IMR-90 (cell line): ENCODE measurements around the gene GALNT4. TPM values are rescaled to one million over a fixed set of nuclear protein-coding genes. Genes with fewer than 3 reads are reported as not detected.
A peak's percentile ranks its signal among the peaks of the same experiment; 100 is the strongest.

Experiments used
- ATAC-seq: fragments of 200-7000 bp; cut with Tn5 transposase; 2 replicates; pipeline ENCODE4 v1.9.1; 2020; ENCODE audit warnings: low read depth, mild to moderate bottlenecking, moderate library complexity
- BruUV-seq: library from RNA; stranded (reverse); fragments of 400-500 nt; replicated peaks from 2 replicates; lab custom pipeline; 2021; lab: Mats Ljungman, UMichigan
- CTCF ChIA-PET: fragments of 300-600 bp; formaldehyde crosslinking; extraction: SDS; loops from one replicate; lab custom pipeline; 2021; ENCODE audit warnings: antibody characterized with exemption; lab: Yijun Ruan, JAX
- POLR2A ChIA-PET: fragments of 300-600 bp; sonication (Branson Sonifier 250); formaldehyde crosslinking; loops from one replicate; lab custom pipeline; 2022; ENCODE audit warnings: antibody characterized with exemption; ENCODE audit not compliant: unreplicated experiment; lab: Charles Lee
- DNase-seq: peaks from one replicate; pipeline ENCODE4 v3.0.0; 2013
- H2AFZ ChIP-seq: replicated peaks from 2 replicates; pipeline ENCODE3; 2013; ENCODE audit warnings: low read length, mild to moderate bottlenecking; ENCODE audit not compliant: poor library complexity
- H2AK5ac ChIP-seq: 2 replicates; pipeline ENCODE4 v1.6.1; 2013; ENCODE audit warnings: low read depth, low read length, inconsistent platforms
- H2AK9ac ChIP-seq: replicated peaks from 2 replicates; pipeline ENCODE3; 2013; ENCODE audit warnings: mild to moderate bottlenecking, low read depth, low read length, moderate library complexity; ENCODE audit not compliant: poor library complexity
- H2BK120ac ChIP-seq: 2 replicates; pipeline ENCODE4 v1.6.1; 2013; ENCODE audit warnings: low read depth, low read length, inconsistent platforms
- H2BK15ac ChIP-seq: 3 replicates; pipeline ENCODE4 v1.6.1; 2013; ENCODE audit warnings: low read depth, low read length, inconsistent platforms
- H2BK20ac ChIP-seq: 2 replicates; pipeline ENCODE4 v1.6.1; 2013; ENCODE audit warnings: low read depth, mild to moderate bottlenecking, inconsistent platforms, low read length, moderate library complexity
- H2BK5ac ChIP-seq: 2 replicates; pipeline ENCODE4 v1.6.1; 2013; ENCODE audit warnings: mild to moderate bottlenecking, low read depth, low read length, inconsistent platforms; ENCODE audit not compliant: poor library complexity, severe bottlenecking
- H3K14ac ChIP-seq: replicated peaks from 2 replicates; pipeline ENCODE4 v1.6.1; 2013; ENCODE audit warnings: low read depth, low read length, inconsistent platforms
- H3K18ac ChIP-seq: 2 replicates; pipeline ENCODE4 v1.6.1; 2013; ENCODE audit warnings: low read depth, low read length, control low read depth
- H3K23ac ChIP-seq: 2 replicates; pipeline ENCODE4 v1.6.1; 2013; ENCODE audit warnings: low read depth, low read length, inconsistent platforms
- H3K27ac ChIP-seq: 2 replicates; pipeline ENCODE4 v1.5.1; 2013; ENCODE audit warnings: mild to moderate bottlenecking, control low read depth, low read length; ENCODE audit not compliant: insufficient read depth
- H3K27me3 ChIP-seq: 2 replicates; pipeline ENCODE4 v1.6.1; 2013; ENCODE audit warnings: low read length; ENCODE audit not compliant: control insufficient read depth, insufficient read depth
- H3K36me3 ChIP-seq: 2 replicates; pipeline ENCODE4 v1.6.1; 2013; ENCODE audit warnings: low read length, mixed read lengths; ENCODE audit not compliant: control insufficient read depth, insufficient read depth
- H3K4ac ChIP-seq: 2 replicates; pipeline ENCODE4 v1.6.1; 2013; ENCODE audit warnings: low read depth, low read length, inconsistent platforms
- H3K4me1 ChIP-seq: 2 replicates; pipeline ENCODE4 v1.6.1; 2013; ENCODE audit warnings: low read length, mixed read lengths; ENCODE audit not compliant: control insufficient read depth, insufficient read depth
- H3K4me2 ChIP-seq: 2 replicates; pipeline ENCODE4 v1.6.1; 2013; ENCODE audit warnings: low read depth, mild to moderate bottlenecking, control low read depth, low read length, moderate library complexity
- H3K4me3 ChIP-seq: 2 replicates; pipeline ENCODE4 v1.5.1; 2013; ENCODE audit warnings: low read depth, mild to moderate bottlenecking, control low read depth, low read length, moderate library complexity; ENCODE audit not compliant: insufficient read depth
- H3K56ac ChIP-seq: 2 replicates; pipeline ENCODE4 v1.6.1; 2013; ENCODE audit warnings: low read length, inconsistent platforms; ENCODE audit not compliant: insufficient read depth; ENCODE audit errors: extremely low read depth
- H3K79me1 ChIP-seq, 2 experiments: 2 replicates each; pipeline ENCODE4 v1.6.1; 2013; ENCODE audit warnings: low read length in 2 of 2, inconsistent platforms in 1 of 2, low read depth in 1 of 2
- H3K9ac ChIP-seq: 2 replicates; pipeline ENCODE4 v1.6.1; 2013; ENCODE audit warnings: low read depth, low read length, control low read depth
- H3K9me1 ChIP-seq: 2 replicates; pipeline ENCODE4 v1.6.1; 2013; ENCODE audit warnings: low read length, inconsistent platforms; ENCODE audit not compliant: insufficient read depth
- H3K9me3 ChIP-seq: 2 replicates; pipeline ENCODE4 v1.6.1; 2013; ENCODE audit warnings: low read length; ENCODE audit not compliant: control insufficient read depth, insufficient read depth
- H4K20me1 ChIP-seq: 2 replicates; pipeline ENCODE4 v1.6.1; 2013; ENCODE audit warnings: low read length, inconsistent platforms; ENCODE audit not compliant: insufficient read depth
- H4K5ac ChIP-seq: 2 replicates; pipeline ENCODE4 v1.6.1; 2013; ENCODE audit warnings: mild to moderate bottlenecking, low read depth, low read length, control low read depth
- H4K8ac ChIP-seq, 2 experiments: 2 replicates each; pipeline ENCODE4 v1.6.1; 2013; ENCODE audit warnings: low read depth in 2 of 2, low read length in 2 of 2, control low read depth in 1 of 2, inconsistent platforms in 1 of 2
- H4K91ac ChIP-seq: 2 replicates; pipeline ENCODE4 v1.6.1; 2013; ENCODE audit warnings: low read depth, low read length, inconsistent platforms; ENCODE audit not compliant: insufficient read depth
- MAFK ChIP-seq: IDR thresholded peaks from 2 replicates; pipeline ENCODE4 v1.6.1; 2012; ENCODE audit warnings: low read depth, low read length, improper control_type of control experiment
- MAZ ChIP-seq: IDR thresholded peaks from 2 replicates; pipeline ENCODE4 v1.6.1; 2012; ENCODE audit warnings: low read depth, mild to moderate bottlenecking, low read length, improper control_type of control experiment, moderate library complexity, borderline replicate concordance
- MXI1 ChIP-seq: IDR thresholded peaks from 2 replicates; pipeline ENCODE4 v1.6.1; 2012; ENCODE audit warnings: low read depth, mild to moderate bottlenecking, low read length, moderate library complexity, borderline replicate concordance
- NFE2L2 ChIP-seq: fragments of 150-350 bp; IDR thresholded peaks from 2 replicates; pipeline ENCODE4 v1.6.1; 2016; ENCODE audit warnings: low read depth, mild to moderate bottlenecking, low read length
- RAD21 ChIP-seq: IDR thresholded peaks from 2 replicates; pipeline ENCODE4 v1.6.1; 2012; ENCODE audit warnings: low read length, improper control_type of control experiment
- RFX5 ChIP-seq: IDR thresholded peaks from 2 replicates; pipeline ENCODE4 v1.8.0; 2012; ENCODE audit warnings: low read depth, mild to moderate bottlenecking, low read length, moderate library complexity
- WGBS, 2 experiments: methylation state at CpG; one replicate each; pipeline versions ENCODE4 v1.1.5 to v1.1.7; 2013; ENCODE audit warnings: missing lambda C conversion rate in 2 of 2; ENCODE audit not compliant: insufficient read length in 1 of 2; ENCODE audit errors: extremely low coverage in 2 of 2; 5-methylcytosine and 5-hydroxymethylcytosine counted together
- dilution Hi-C: fragments of 300-500 bp; cut with HindIII; formaldehyde crosslinking; loops from one replicate; pipeline ENCODE4 v1.14.3; 2018; ENCODE audit warnings: low sequenced_read_pairs; ENCODE audit not compliant: unreplicated experiment
- in situ Hi-C: fragments of 300-500 bp; cut with MboI; formaldehyde crosslinking; loops from 3 replicates; pipeline ENCODE4 v1.14.3; 2019; ENCODE audit warnings: low sequenced_read_pairs, inconsistent platforms, mixed read lengths
- intact Hi-C: fragments of 100-400 bp; cut with micrococcal nuclease; formaldehyde crosslinking; loops from 2 replicates; pipeline ENCODE4 v1.10.0; 2022
- polyA plus RNA-seq, 3 experiments: library from polyadenylated mRNA; depleted of rRNA; stranded (reverse); fragments of >200 nt; gene quantifications; 2 replicates each; pipeline ENCODE4 v1.2.3, GENCODE V29; 2012; ENCODE audit warnings: low replicate concordance in 1 of 3
- total RNA-seq: library from RNA; depleted of rRNA; stranded (reverse); fragments of >200 nt; gene quantifications from 2 replicates; pipeline ENCODE4 v1.2.3, GENCODE V29; 2012
- TF ChIP-seq, protein P1 (sequence below): conservative IDR thresholded peaks from 2 replicates; pipeline ENCODE4 v1.5.1; 2012; ENCODE audit warnings: mild to moderate bottlenecking, low read depth, low read length, improper control_type of control experiment
- TF ChIP-seq, protein P2 (sequence below): fragments of 150-350 bp; IDR thresholded peaks from 2 replicates; pipeline ENCODE4 v1.6.1; 2017; ENCODE audit warnings: mild to moderate bottlenecking, antibody characterized with exemption, low read length, low read depth
- TF ChIP-seq, protein P3 (sequence below): fragments of 150-350 bp; IDR thresholded peaks from 2 replicates; pipeline ENCODE4 v1.6.1; 2016; ENCODE audit warnings: low read depth, mild to moderate bottlenecking, low read length, moderate library complexity, borderline replicate concordance

The GALNT4 gene
- total and polyA plus RNA-seq, 2 of the 4 experiments (the other 2 are of a cell fraction): 2.6 to 9.0 TPM

DNA sequence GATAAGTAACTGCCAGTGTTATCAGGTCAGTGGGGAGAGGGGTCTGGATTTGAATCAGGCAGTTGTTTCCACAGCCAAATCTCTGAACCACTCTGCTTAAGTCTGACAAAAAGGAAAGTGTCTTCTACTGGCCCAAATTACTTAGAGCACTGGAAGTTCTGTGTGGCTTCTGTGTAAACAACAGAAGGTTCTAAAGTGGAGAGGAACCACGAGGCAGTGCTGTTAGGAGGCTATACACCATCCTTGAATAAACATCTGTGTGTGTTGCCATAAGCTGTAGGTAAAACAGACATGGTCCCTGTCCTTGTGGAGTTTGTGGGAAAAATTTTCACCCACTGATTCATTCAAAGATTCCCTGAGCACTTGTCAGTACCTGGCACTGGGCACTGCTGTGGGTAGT, 50.0 kb downstream of the GALNT4 start:
- Histone ChIP-seq H3K9ac (no peak overlapping the region), H4K20me1 (no peaks in the 10 kb centered on the region), H2AK9ac (no peak overlapping the region), H3K56ac (no peak overlapping the region), H4K91ac (0 out of 2 replicates have a peak overlapping the region, but pooled peaks have one; percentile 13), H3K27me3 (no peaks in the 10 kb centered on the region), H2BK20ac (peak overlapping the region; percentile 42; the same call in 1 of the 2 replicates), H2AK5ac (no peak overlapping the region), H2BK15ac (0 out of 3 replicates have a peak overlapping the region, but pooled peaks have one; percentile 8), H2AFZ (no peak overlapping the region), H4K8ac (peak overlapping the region in 1 of 2 experiments; percentile 39; a peak in 1 of 4 replicates), H3K4me2 (peak overlapping the region; percentile 2; the same call in 1 of the 2 replicates), H2BK120ac (0 out of 2 replicates have a peak overlapping the region, but pooled peaks have one; percentile 17), H3K4me3 (no peak overlapping the region), H3K18ac (peak overlapping the region; percentile 12; the same call in 1 of the 2 replicates), H3K4me1 (peaks cover 2% of the 10 kb centered on the region; the same call in 1 of the 2 replicates), H3K14ac (peak overlapping the region; percentile 0; the same call in 1 of the 2 replicates), H3K9me3 (no peaks in the 10 kb centered on the region), H2BK5ac (peak overlapping the region; percentile 36), H3K4ac (peak overlapping the region; percentile 5; the same call in 1 of the 2 replicates), H3K27ac (no peak overlapping the region), H3K36me3 (no peaks in the 10 kb centered on the region), H3K9me1 (peaks cover under 1% of the 10 kb centered on the region; the same call in 1 of the 2 replicates), H3K79me1 (peaks cover 0 to 7% of the 10 kb centered on the region in 2 experiments; a peak in 1 of 4 replicates), H4K5ac (peak overlapping the region; percentile 13; the same call in 1 of the 2 replicates), H3K23ac (no peak overlapping the region)
- ATAC-seq (no peak), DNase-seq (no peak)
- BruUV-seq: no TSS peak
- POLR2A ChIA-PET: no interaction called here
- CTCF ChIA-PET: no interaction called here
- WGBS, 2 experiments: no CpG with 5 or more reads among the region's 1 CpG
- in situ Hi-C loops: loop anchor here (5.0 kb wide), 1 partner anchor 53 kb away; the partner anchor contains the start of gene POC1B
- dilution Hi-C loops: loop anchor here (25.0 kb wide), 1 partner anchor 437 kb away; no protein-coding TSS in a partner anchor
- TF ChIP-seq, protein P1, sequence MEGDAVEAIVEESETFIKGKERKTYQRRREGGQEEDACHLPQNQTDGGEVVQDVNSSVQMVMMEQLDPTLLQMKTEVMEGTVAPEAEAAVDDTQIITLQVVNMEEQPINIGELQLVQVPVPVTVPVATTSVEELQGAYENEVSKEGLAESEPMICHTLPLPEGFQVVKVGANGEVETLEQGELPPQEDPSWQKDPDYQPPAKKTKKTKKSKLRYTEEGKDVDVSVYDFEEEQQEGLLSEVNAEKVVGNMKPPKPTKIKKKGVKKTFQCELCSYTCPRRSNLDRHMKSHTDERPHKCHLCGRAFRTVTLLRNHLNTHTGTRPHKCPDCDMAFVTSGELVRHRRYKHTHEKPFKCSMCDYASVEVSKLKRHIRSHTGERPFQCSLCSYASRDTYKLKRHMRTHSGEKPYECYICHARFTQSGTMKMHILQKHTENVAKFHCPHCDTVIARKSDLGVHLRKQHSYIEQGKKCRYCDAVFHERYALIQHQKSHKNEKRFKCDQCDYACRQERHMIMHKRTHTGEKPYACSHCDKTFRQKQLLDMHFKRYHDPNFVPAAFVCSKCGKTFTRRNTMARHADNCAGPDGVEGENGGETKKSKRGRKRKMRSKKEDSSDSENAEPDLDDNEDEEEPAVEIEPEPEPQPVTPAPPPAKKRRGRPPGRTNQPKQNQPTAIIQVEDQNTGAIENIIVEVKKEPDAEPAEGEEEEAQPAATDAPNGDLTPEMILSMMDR: no peak
- no peak for TF ChIP-seq MXI1
- no peak for TF ChIP-seq RAD21
- TF ChIP-seq, protein P2, sequence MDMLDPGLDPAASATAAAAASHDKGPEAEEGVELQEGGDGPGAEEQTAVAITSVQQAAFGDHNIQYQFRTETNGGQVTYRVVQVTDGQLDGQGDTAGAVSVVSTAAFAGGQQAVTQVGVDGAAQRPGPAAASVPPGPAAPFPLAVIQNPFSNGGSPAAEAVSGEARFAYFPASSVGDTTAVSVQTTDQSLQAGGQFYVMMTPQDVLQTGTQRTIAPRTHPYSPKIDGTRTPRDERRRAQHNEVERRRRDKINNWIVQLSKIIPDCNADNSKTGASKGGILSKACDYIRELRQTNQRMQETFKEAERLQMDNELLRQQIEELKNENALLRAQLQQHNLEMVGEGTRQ: no peak
- no peak for TF ChIP-seq MAZ
- TF ChIP-seq, protein P3, sequence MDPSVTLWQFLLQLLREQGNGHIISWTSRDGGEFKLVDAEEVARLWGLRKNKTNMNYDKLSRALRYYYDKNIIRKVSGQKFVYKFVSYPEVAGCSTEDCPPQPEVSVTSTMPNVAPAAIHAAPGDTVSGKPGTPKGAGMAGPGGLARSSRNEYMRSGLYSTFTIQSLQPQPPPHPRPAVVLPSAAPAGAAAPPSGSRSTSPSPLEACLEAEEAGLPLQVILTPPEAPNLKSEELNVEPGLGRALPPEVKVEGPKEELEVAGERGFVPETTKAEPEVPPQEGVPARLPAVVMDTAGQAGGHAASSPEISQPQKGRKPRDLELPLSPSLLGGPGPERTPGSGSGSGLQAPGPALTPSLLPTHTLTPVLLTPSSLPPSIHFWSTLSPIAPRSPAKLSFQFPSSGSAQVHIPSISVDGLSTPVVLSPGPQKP: no peak
- no peak for TF ChIP-seq MAFK
- no peak for TF ChIP-seq NFE2L2
- no peak for TF ChIP-seq RFX5
- intact Hi-C loops: no loop called here
